Loucy (cell line): Measurements from ENCODE around the gene NDRG3.
"Not testable (repeated sequence)": the region's sequence is repeated elsewhere in the genome, so short reads cannot be mapped to it uniquely, and the experiment has no call there.

Experiments used
- H2AFZ ChIP-seq: fragments of 200-600 bp; sonication (generic); 2 replicates; pipeline ENCODE4 v1.6.0; 2016; ENCODE audit warnings: antibody characterized with exemption, mild to moderate bottlenecking, low read length, moderate library complexity
- H3F3A ChIP-seq: fragments of 200-600 bp; 2 replicates; pipeline ENCODE4 v1.6.0; 2016; ENCODE audit warnings: antibody characterized with exemption, low read depth, mild to moderate bottlenecking
- H3K27me3 ChIP-seq: fragments of 200-600 bp; sonication (generic); 2 replicates; pipeline ENCODE4 v1.6.1; 2014; ENCODE audit warnings: low read length, mild to moderate bottlenecking; ENCODE audit not compliant: insufficient read depth, poor library complexity, severe bottlenecking
- H3K36me3 ChIP-seq: fragments of 200-600 bp; sonication (generic); 2 replicates; pipeline ENCODE4 v1.6.1; 2016; ENCODE audit warnings: low read length; ENCODE audit not compliant: insufficient read depth
- H3K4me1 ChIP-seq: fragments of 200-600 bp; sonication (generic); 2 replicates; pipeline ENCODE4 v1.5.1; 2014; ENCODE audit warnings: low read length, mild to moderate bottlenecking; ENCODE audit not compliant: insufficient read depth, poor library complexity, severe bottlenecking
- H3K4me2 ChIP-seq: fragments of 200-600 bp; sonication (generic); 2 replicates; pipeline ENCODE4 v1.6.0; 2014; ENCODE audit warnings: antibody characterized with exemption, low read length, low read depth, mild to moderate bottlenecking; ENCODE audit not compliant: poor library complexity, severe bottlenecking
- H3K4me3 ChIP-seq: fragments of 200-600 bp; sonication (generic); 2 replicates; pipeline ENCODE4 v1.5.1; 2014; ENCODE audit warnings: low read length, mild to moderate bottlenecking, mixed read lengths; ENCODE audit not compliant: poor library complexity, severe bottlenecking
- H3K79me2 ChIP-seq: fragments of 200-600 bp; sonication (generic); 2 replicates; pipeline ENCODE4 v1.6.1; 2014; ENCODE audit warnings: low read length; ENCODE audit not compliant: insufficient read depth
- H3K9ac ChIP-seq: fragments of 200-600 bp; sonication (generic); 2 replicates; pipeline ENCODE4 v1.6.0; 2014; ENCODE audit warnings: mild to moderate bottlenecking, low read depth, low read length, moderate library complexity; ENCODE audit not compliant: poor library complexity, severe bottlenecking
- H3K9me2 ChIP-seq: fragments of 200-600 bp; sonication (generic); replicated peaks from 2 replicates; pipeline ENCODE4 v1.6.1; 2016; ENCODE audit warnings: low read depth, low read length, mixed read lengths
- H3K9me3 ChIP-seq: fragments of 200-600 bp; sonication (generic); 2 replicates; pipeline ENCODE4 v1.6.1; 2014; ENCODE audit warnings: mild to moderate bottlenecking, antibody characterized with exemption, low read length, low read depth; ENCODE audit not compliant: insufficient read depth
- H4K20me1 ChIP-seq: fragments of 200-600 bp; sonication (generic); 2 replicates; pipeline ENCODE4 v1.6.0; 2014; ENCODE audit warnings: antibody characterized with exemption, low read length, mild to moderate bottlenecking; ENCODE audit not compliant: insufficient read depth, poor library complexity, severe bottlenecking
- CTCF ChIP-seq: fragments of 200-600 bp; sonication (generic); conservative IDR thresholded peaks from 2 replicates; pipeline ENCODE4 v1.5.1; 2014; ENCODE audit warnings: mild to moderate bottlenecking, antibody characterized with exemption, low read length
- EZH2phosphoT487 ChIP-seq: fragments of 200-600 bp; IDR thresholded peaks from 2 replicates; pipeline ENCODE4 v1.6.1; 2018; ENCODE audit warnings: antibody characterized with exemption, mild to moderate bottlenecking, moderate library complexity, borderline replicate concordance

Gene NDRG3

GRCh38 chr20:36677422-36677771 is 68.5 kb downstream of the NDRG3 start:
- H3K79me2 ChIP-seq: no peaks in the 10 kb centered on the region
- no peak overlapping the region for H3K9ac ChIP-seq
- H2AFZ ChIP-seq: no peak overlapping the region
- TF ChIP-seq EZH2phosphoT487 (no peak), CTCF (no peak)
- no peaks in the 10 kb centered on the region for H3K4me1 ChIP-seq
- no peaks in the 10 kb centered on the region; the same call in 1 of the 2 replicates for H3K36me3 ChIP-seq
- H3K27me3 ChIP-seq: no peaks in the 10 kb centered on the region
- no peaks in the 10 kb centered on the region for H3K9me2 ChIP-seq
- no peaks in the 10 kb centered on the region for H4K20me1 ChIP-seq
- H3F3A ChIP-seq: no peaks in the 10 kb centered on the region
- no peaks in the 10 kb centered on the region for H3K9me3 ChIP-seq
- H3K4me3 ChIP-seq: no peak overlapping the region
- H3K4me2 ChIP-seq: no peak overlapping the region

- Histone ChIP-seq H3K4me1 (no peaks in the 10 kb centered on the region), H3K9me2 (no peaks in the 10 kb centered on the region), H4K20me1 (no peaks in the 10 kb centered on the region), H2AFZ (no peak overlapping the region), H3K9ac (no peak overlapping the region), H3K4me3 (no peak overlapping the region), H3K79me2 (no peaks in the 10 kb centered on the region), H3K9me3 (no peaks in the 10 kb centered on the region), H3K27me3 (no peaks in the 10 kb centered on the region), H3F3A (no peaks in the 10 kb centered on the region), H3K36me3 (no peaks in the 10 kb centered on the region), H3K4me2 (no peak overlapping the region)
- TF ChIP-seq CTCF (no peak), EZH2phosphoT487 (no peak)
Measured at GRCh38 chr20:36676701-36677421, 69.0 kb downstream of the NDRG3 start.

GRCh38 chr20:36675545-36675944 is 70.3 kb downstream of the NDRG3 start:
- H3K27me3 ChIP-seq, H3K36me3 ChIP-seq, H3K9me3 ChIP-seq, H3K4me2 ChIP-seq, H3K4me1 ChIP-seq, H3K4me3 ChIP-seq, H3F3A ChIP-seq, H2AFZ ChIP-seq, H3K9ac ChIP-seq, H3K9me2 ChIP-seq, H4K20me1 ChIP-seq, H3K79me2 ChIP-seq: not testable (repeated sequence)

- no peaks in the 10 kb centered on the region for H3K27me3 ChIP-seq
- H2AFZ ChIP-seq: no peak overlapping the region
- no peaks in the 10 kb centered on the region for H3K9me2 ChIP-seq
- H3K9me3 ChIP-seq: no peaks in the 10 kb centered on the region
- no peaks in the 10 kb centered on the region for H3F3A ChIP-seq
- no peaks in the 10 kb centered on the region for H3K36me3 ChIP-seq
- no peak for TF ChIP-seq CTCF
- TF ChIP-seq EZH2phosphoT487: no peak
- no peak overlapping the region for H3K4me3 ChIP-seq
- H3K9ac ChIP-seq: no peak overlapping the region
- H3K79me2 ChIP-seq: no peaks in the 10 kb centered on the region
- H4K20me1 ChIP-seq: no peaks in the 10 kb centered on the region
- no peak overlapping the region for H3K4me2 ChIP-seq
- no peaks in the 10 kb centered on the region for H3K4me1 ChIP-seq
Measured at GRCh38 chr20:36672991-36673390, 72.9 kb downstream of the NDRG3 start.
